IMR-90 (cell line): ENCODE measurements around the gene PPP6R3. TPM values are rescaled to one million over a fixed set of nuclear protein-coding genes. Genes with fewer than 3 reads are reported as not detected.

ENCODE experiments used
- ATAC-seq: fragments of 200-7000 bp; cut with Tn5 transposase; 2 replicates; pipeline ENCODE4 v1.9.1; 2020; ENCODE audit warnings: low read depth, mild to moderate bottlenecking, moderate library complexity
- BruUV-seq: library from RNA; stranded (reverse); fragments of 400-500 nt; replicated peaks from 2 replicates; lab custom pipeline; 2021; lab: Mats Ljungman, UMichigan
- CTCF ChIA-PET: fragments of 300-600 bp; formaldehyde crosslinking; extraction: SDS; loops from one replicate; lab custom pipeline; 2021; ENCODE audit warnings: antibody characterized with exemption; lab: Yijun Ruan, JAX
- POLR2A ChIA-PET: fragments of 300-600 bp; sonication (Branson Sonifier 250); formaldehyde crosslinking; loops from one replicate; lab custom pipeline; 2022; ENCODE audit warnings: antibody characterized with exemption; ENCODE audit not compliant: unreplicated experiment; lab: Charles Lee
- DNase-seq: peaks from one replicate; pipeline ENCODE4 v3.0.0; 2013
- H2AFZ ChIP-seq: replicated peaks from 2 replicates; pipeline ENCODE3; 2013; ENCODE audit warnings: low read length, mild to moderate bottlenecking; ENCODE audit not compliant: poor library complexity
- H2AK5ac ChIP-seq: 2 replicates; pipeline ENCODE4 v1.6.1; 2013; ENCODE audit warnings: low read depth, low read length, inconsistent platforms
- H2AK9ac ChIP-seq: replicated peaks from 2 replicates; pipeline ENCODE3; 2013; ENCODE audit warnings: mild to moderate bottlenecking, low read depth, low read length, moderate library complexity; ENCODE audit not compliant: poor library complexity
- H2BK120ac ChIP-seq: 2 replicates; pipeline ENCODE4 v1.6.1; 2013; ENCODE audit warnings: low read depth, low read length, inconsistent platforms
- H2BK15ac ChIP-seq: 3 replicates; pipeline ENCODE4 v1.6.1; 2013; ENCODE audit warnings: low read depth, low read length, inconsistent platforms
- H2BK20ac ChIP-seq: 2 replicates; pipeline ENCODE4 v1.6.1; 2013; ENCODE audit warnings: low read depth, mild to moderate bottlenecking, inconsistent platforms, low read length, moderate library complexity
- H2BK5ac ChIP-seq: 2 replicates; pipeline ENCODE4 v1.6.1; 2013; ENCODE audit warnings: mild to moderate bottlenecking, low read depth, low read length, inconsistent platforms; ENCODE audit not compliant: poor library complexity, severe bottlenecking
- H3K14ac ChIP-seq: replicated peaks from 2 replicates; pipeline ENCODE4 v1.6.1; 2013; ENCODE audit warnings: low read depth, low read length, inconsistent platforms
- H3K18ac ChIP-seq: 2 replicates; pipeline ENCODE4 v1.6.1; 2013; ENCODE audit warnings: low read depth, low read length, control low read depth
- H3K23ac ChIP-seq: 2 replicates; pipeline ENCODE4 v1.6.1; 2013; ENCODE audit warnings: low read depth, low read length, inconsistent platforms
- H3K27ac ChIP-seq: 2 replicates; pipeline ENCODE4 v1.5.1; 2013; ENCODE audit warnings: mild to moderate bottlenecking, control low read depth, low read length; ENCODE audit not compliant: insufficient read depth
- H3K27me3 ChIP-seq: 2 replicates; pipeline ENCODE4 v1.6.1; 2013; ENCODE audit warnings: low read length; ENCODE audit not compliant: control insufficient read depth, insufficient read depth
- H3K36me3 ChIP-seq: 2 replicates; pipeline ENCODE4 v1.6.1; 2013; ENCODE audit warnings: low read length, mixed read lengths; ENCODE audit not compliant: control insufficient read depth, insufficient read depth
- H3K4ac ChIP-seq: 2 replicates; pipeline ENCODE4 v1.6.1; 2013; ENCODE audit warnings: low read depth, low read length, inconsistent platforms
- H3K4me1 ChIP-seq: 2 replicates; pipeline ENCODE4 v1.6.1; 2013; ENCODE audit warnings: low read length, mixed read lengths; ENCODE audit not compliant: control insufficient read depth, insufficient read depth
- H3K4me2 ChIP-seq: 2 replicates; pipeline ENCODE4 v1.6.1; 2013; ENCODE audit warnings: low read depth, mild to moderate bottlenecking, control low read depth, low read length, moderate library complexity
- H3K4me3 ChIP-seq: 2 replicates; pipeline ENCODE4 v1.5.1; 2013; ENCODE audit warnings: low read depth, mild to moderate bottlenecking, control low read depth, low read length, moderate library complexity; ENCODE audit not compliant: insufficient read depth
- H3K56ac ChIP-seq: 2 replicates; pipeline ENCODE4 v1.6.1; 2013; ENCODE audit warnings: low read length, inconsistent platforms; ENCODE audit not compliant: insufficient read depth; ENCODE audit errors: extremely low read depth
- H3K79me1 ChIP-seq, 2 experiments: 2 replicates each; pipeline ENCODE4 v1.6.1; 2013; ENCODE audit warnings: low read length in 2 of 2, inconsistent platforms in 1 of 2, low read depth in 1 of 2
- H3K9ac ChIP-seq: 2 replicates; pipeline ENCODE4 v1.6.1; 2013; ENCODE audit warnings: low read depth, low read length, control low read depth
- H3K9me1 ChIP-seq: 2 replicates; pipeline ENCODE4 v1.6.1; 2013; ENCODE audit warnings: low read length, inconsistent platforms; ENCODE audit not compliant: insufficient read depth
- H3K9me3 ChIP-seq: 2 replicates; pipeline ENCODE4 v1.6.1; 2013; ENCODE audit warnings: low read length; ENCODE audit not compliant: control insufficient read depth, insufficient read depth
- H4K20me1 ChIP-seq: 2 replicates; pipeline ENCODE4 v1.6.1; 2013; ENCODE audit warnings: low read length, inconsistent platforms; ENCODE audit not compliant: insufficient read depth
- H4K5ac ChIP-seq: 2 replicates; pipeline ENCODE4 v1.6.1; 2013; ENCODE audit warnings: mild to moderate bottlenecking, low read depth, low read length, control low read depth
- H4K8ac ChIP-seq, 2 experiments: 2 replicates each; pipeline ENCODE4 v1.6.1; 2013; ENCODE audit warnings: low read depth in 2 of 2, low read length in 2 of 2, control low read depth in 1 of 2, inconsistent platforms in 1 of 2
- H4K91ac ChIP-seq: 2 replicates; pipeline ENCODE4 v1.6.1; 2013; ENCODE audit warnings: low read depth, low read length, inconsistent platforms; ENCODE audit not compliant: insufficient read depth
- MAZ ChIP-seq: IDR thresholded peaks from 2 replicates; pipeline ENCODE4 v1.6.1; 2012; ENCODE audit warnings: low read depth, mild to moderate bottlenecking, low read length, improper control_type of control experiment, moderate library complexity, borderline replicate concordance
- MXI1 ChIP-seq: IDR thresholded peaks from 2 replicates; pipeline ENCODE4 v1.6.1; 2012; ENCODE audit warnings: low read depth, mild to moderate bottlenecking, low read length, moderate library complexity, borderline replicate concordance
- POLR2A ChIP-seq: IDR thresholded peaks from 2 replicates; pipeline ENCODE4 v1.6.1; 2012; ENCODE audit warnings: mild to moderate bottlenecking, low read depth, low read length
- RCOR1 ChIP-seq: IDR thresholded peaks from 2 replicates; pipeline ENCODE4 v1.6.1; 2012; ENCODE audit warnings: mild to moderate bottlenecking, low read length, improper control_type of control experiment; ENCODE audit not compliant: insufficient replicate concordance
- USF2 ChIP-seq: fragments of 150-350 bp; IDR thresholded peaks from 2 replicates; pipeline ENCODE4 v1.6.1; 2017; ENCODE audit warnings: mild to moderate bottlenecking, antibody characterized with exemption, low read length, low read depth
- WGBS, 2 experiments: methylation state at CpG; one replicate each; pipeline versions ENCODE4 v1.1.5 to v1.1.7; 2013; ENCODE audit warnings: missing lambda C conversion rate in 2 of 2; ENCODE audit not compliant: insufficient read length in 1 of 2; ENCODE audit errors: extremely low coverage in 2 of 2; 5-methylcytosine and 5-hydroxymethylcytosine counted together
- dilution Hi-C: fragments of 300-500 bp; cut with HindIII; formaldehyde crosslinking; loops from one replicate; pipeline ENCODE4 v1.14.3; 2018; ENCODE audit warnings: low sequenced_read_pairs; ENCODE audit not compliant: unreplicated experiment
- in situ Hi-C: fragments of 300-500 bp; cut with MboI; formaldehyde crosslinking; loops from 3 replicates; pipeline ENCODE4 v1.14.3; 2019; ENCODE audit warnings: low sequenced_read_pairs, inconsistent platforms, mixed read lengths
- intact Hi-C: fragments of 100-400 bp; cut with micrococcal nuclease; formaldehyde crosslinking; loops from 2 replicates; pipeline ENCODE4 v1.10.0; 2022
- polyA plus RNA-seq, 3 experiments: library from polyadenylated mRNA; depleted of rRNA; stranded (reverse); fragments of >200 nt; gene quantifications; 2 replicates each; pipeline ENCODE4 v1.2.3, GENCODE V29; 2012; ENCODE audit warnings: low replicate concordance in 1 of 3
- total RNA-seq: library from RNA; depleted of rRNA; stranded (reverse); fragments of >200 nt; gene quantifications from 2 replicates; pipeline ENCODE4 v1.2.3, GENCODE V29; 2012

Gene PPP6R3
- total and polyA plus RNA-seq, 2 of the 4 experiments (the other 2 are of a cell fraction): 29.0 to 123 TPM

GRCh38 chr11:68513930-68514487 lies 53.5 kb downstream of the PPP6R3 start:
- Histone ChIP-seq H4K20me1 (peaks cover 71% of the 10 kb centered on the region), H3K9me1 (peaks cover 11% of the 10 kb centered on the region), H3K9me3 (no peaks in the 10 kb centered on the region), H3K56ac (no peak overlapping the region), H2AFZ (no peak overlapping the region), H4K8ac (no peak overlapping the region), H4K91ac (no peak overlapping the region), H2BK20ac (no peak overlapping the region), H3K23ac (no peak overlapping the region), H3K79me1 (peaks cover 25 to 80% of the 10 kb centered on the region in 2 experiments), H3K4me2 (no peak overlapping the region), H3K18ac (no peak overlapping the region), H3K4me1 (no peaks in the 10 kb centered on the region; the same call in 1 of the 2 replicates), H3K4me3 (no peak overlapping the region), H4K5ac (no peak overlapping the region), H3K27me3 (no peaks in the 10 kb centered on the region), H2AK9ac (no peak overlapping the region), H2AK5ac (no peak overlapping the region), H3K36me3 (peaks cover 8% of the 10 kb centered on the region), H2BK5ac (no peak overlapping the region), H2BK15ac (no peak overlapping the region), H3K14ac (no peak overlapping the region), H3K4ac (no peak overlapping the region), H2BK120ac (no peak overlapping the region), H3K9ac (no peak overlapping the region), H3K27ac (no peak overlapping the region)
- POLR2A ChIA-PET: no interaction called here
- dilution Hi-C loops (no loop called here), in situ Hi-C loops (no loop called here), intact Hi-C loops (no loop called here)
- 86% methylated on average over 1 of the region's 6 CpGs; no CpG with 5 or more reads in 1 of the 2 experiments for WGBS, 2 experiments
- DNase-seq: no peak
- no peak for ATAC-seq
- CTCF ChIA-PET: interaction anchor here (1.3 kb wide), 1 partner anchor 10 kb away, joined by 6 read pairs; no protein-coding TSS in a partner anchor
- TF ChIP-seq USF2: no peak
- no peak for TF ChIP-seq RCOR1
- no peak for TF ChIP-seq POLR2A
- no peak for TF ChIP-seq MAZ
- TF ChIP-seq MXI1: no peak
- BruUV-seq: no TSS peak
